ENCODE results near the gene FBXL19. TPM values are rescaled to one million over a fixed set of nuclear protein-coding genes. Genes with fewer than 3 reads are reported as not detected.

The FBXL19 gene
- total and polyA plus RNA-seq, 2 of the 13 experiments (the other 11 are each of a cell fraction or from before 2014, with no cell fraction given), result 6.0 to 13.7 TPM

GRCh38 chr16:30922420-30922959 is 882 bp upstream of the FBXL19 start (continued):
- TF ChIP-seq, protein P1, sequence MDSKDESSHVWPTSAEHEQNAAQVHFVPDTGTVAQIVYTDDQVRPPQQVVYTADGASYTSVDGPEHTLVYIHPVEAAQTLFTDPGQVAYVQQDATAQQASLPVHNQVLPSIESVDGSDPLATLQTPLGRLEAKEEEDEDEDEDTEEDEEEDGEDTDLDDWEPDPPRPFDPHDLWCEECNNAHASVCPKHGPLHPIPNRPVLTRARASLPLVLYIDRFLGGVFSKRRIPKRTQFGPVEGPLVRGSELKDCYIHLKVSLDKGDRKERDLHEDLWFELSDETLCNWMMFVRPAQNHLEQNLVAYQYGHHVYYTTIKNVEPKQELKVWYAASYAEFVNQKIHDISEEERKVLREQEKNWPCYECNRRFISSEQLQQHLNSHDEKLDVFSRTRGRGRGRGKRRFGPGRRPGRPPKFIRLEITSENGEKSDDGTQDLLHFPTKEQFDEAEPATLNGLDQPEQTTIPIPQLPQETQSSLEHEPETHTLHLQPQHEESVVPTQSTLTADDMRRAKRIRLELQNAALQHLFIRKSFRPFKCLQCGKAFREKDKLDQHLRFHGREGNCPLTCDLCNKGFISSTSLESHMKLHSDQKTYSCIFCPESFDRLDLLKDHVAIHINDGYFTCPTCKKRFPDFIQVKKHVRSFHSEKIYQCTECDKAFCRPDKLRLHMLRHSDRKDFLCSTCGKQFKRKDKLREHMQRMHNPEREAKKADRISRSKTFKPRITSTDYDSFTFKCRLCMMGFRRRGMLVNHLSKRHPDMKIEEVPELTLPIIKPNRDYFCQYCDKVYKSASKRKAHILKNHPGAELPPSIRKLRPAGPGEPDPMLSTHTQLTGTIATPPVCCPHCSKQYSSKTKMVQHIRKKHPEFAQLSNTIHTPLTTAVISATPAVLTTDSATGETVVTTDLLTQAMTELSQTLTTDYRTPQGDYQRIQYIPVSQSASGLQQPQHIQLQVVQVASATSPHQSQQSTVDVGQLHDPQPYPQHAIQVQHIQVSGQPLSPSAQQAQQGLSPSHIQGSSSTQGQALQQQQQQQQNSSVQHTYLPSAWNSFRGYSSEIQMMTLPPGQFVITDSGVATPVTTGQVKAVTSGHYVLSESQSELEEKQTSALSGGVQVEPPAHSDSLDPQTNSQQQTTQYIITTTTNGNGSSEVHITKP (CRISPR knock-in tag; IDR thresholded peaks at IDR 0.05; ENCODE audit: low read depth), result peak; percentile 6; the same call in 1 of the 2 replicates
- TF ChIP-seq, protein P2, sequence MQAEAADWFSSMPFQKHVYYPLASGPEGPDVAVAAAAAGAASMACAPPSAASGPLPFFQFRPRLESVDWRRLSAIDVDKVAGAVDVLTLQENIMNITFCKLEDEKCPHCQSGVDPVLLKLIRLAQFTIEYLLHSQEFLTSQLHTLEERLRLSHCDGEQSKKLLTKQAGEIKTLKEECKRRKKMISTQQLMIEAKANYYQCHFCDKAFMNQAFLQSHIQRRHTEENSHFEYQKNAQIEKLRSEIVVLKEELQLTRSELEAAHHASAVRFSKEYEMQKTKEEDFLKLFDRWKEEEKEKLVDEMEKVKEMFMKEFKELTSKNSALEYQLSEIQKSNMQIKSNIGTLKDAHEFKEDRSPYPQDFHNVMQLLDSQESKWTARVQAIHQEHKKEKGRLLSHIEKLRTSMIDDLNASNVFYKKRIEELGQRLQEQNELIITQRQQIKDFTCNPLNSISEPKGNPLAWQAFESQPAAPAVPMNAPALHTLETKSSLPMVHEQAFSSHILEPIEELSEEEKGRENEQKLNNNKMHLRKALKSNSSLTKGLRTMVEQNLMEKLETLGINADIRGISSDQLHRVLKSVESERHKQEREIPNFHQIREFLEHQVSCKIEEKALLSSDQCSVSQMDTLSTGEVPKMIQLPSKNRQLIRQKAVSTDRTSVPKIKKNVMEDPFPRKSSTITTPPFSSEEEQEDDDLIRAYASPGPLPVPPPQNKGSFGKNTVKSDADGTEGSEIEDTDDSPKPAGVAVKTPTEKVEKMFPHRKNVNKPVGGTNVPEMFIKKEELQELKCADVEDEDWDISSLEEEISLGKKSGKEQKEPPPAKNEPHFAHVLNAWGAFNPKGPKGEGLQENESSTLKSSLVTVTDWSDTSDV (CRISPR knock-in tag; IDR thresholded peaks at IDR 0.05), result peak; percentile 62; the same call in 1 of the 2 replicates
- TF ChIP-seq HOXA5 (CRISPR knock-in tag; IDR thresholded peaks at IDR 0.05) (peak; percentile 80), SP5 (CRISPR knock-in tag; IDR thresholded peaks at IDR 0.05; ENCODE audit: borderline replicate concordance, low read depth) (0 out of 2 replicates have a peak, but pooled peaks have one; percentile 64), MEIS2 (CRISPR knock-in tag; IDR thresholded peaks at IDR 0.05) (no peak; the same call in none of the 2 replicates), ZBTB33 (CRISPR knock-in tag; IDR thresholded peaks at IDR 0.05) (no peak; the same call in 1 of the 2 replicates), ZC3H13 (CRISPR knock-in tag; IDR thresholded peaks at IDR 0.05) (peak; percentile 93; the same call in 1 of the 2 replicates), ZNF557 (CRISPR knock-in tag; IDR thresholded peaks at IDR 0.05) (0 out of 2 replicates have a peak, but pooled peaks have one; percentile 1), THAP9 (CRISPR knock-in tag; IDR thresholded peaks at IDR 0.05; ENCODE audit: borderline replicate concordance) (peak; percentile 90; the same call in 1 of the 2 replicates), THAP11 (CRISPR knock-in tag; IDR thresholded peaks at IDR 0.05) (peak; percentile 95), ZFP90 (CRISPR knock-in tag; IDR thresholded peaks at IDR 0.05; ENCODE audit: borderline replicate concordance) (0 out of 2 replicates have a peak, but pooled peaks have one; percentile 75), CHD2 (IDR thresholded peaks at IDR 0.05; ENCODE audit: low read depth, low read length) (peak; percentile 89), ELF1 (CRISPR knock-in tag; IDR thresholded peaks at IDR 0.05) (peak; percentile 94), ZBTB14 (CRISPR knock-in tag; IDR thresholded peaks at IDR 0.05) (0 out of 2 replicates have a peak, but pooled peaks have one; percentile 60)
- TF ChIP-seq, protein P3, sequence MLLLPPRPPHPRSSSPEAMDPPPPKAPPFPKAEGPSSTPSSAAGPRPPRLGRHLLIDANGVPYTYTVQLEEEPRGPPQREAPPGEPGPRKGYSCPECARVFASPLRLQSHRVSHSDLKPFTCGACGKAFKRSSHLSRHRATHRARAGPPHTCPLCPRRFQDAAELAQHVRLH (CRISPR knock-in tag; IDR thresholded peaks at IDR 0.05; ENCODE audit: borderline replicate concordance, low read depth), result 0 out of 2 replicates have a peak, but pooled peaks have one; percentile 13

Measured in HepG2 (cell line).